HFFc6 (cell line): ENCODE measurements around the gene BOD1. TPM values are rescaled to one million over a fixed set of nuclear protein-coding genes. Genes with fewer than 3 reads are reported as not detected.

ENCODE experiments used
- DNase-seq: peaks from one replicate; pipeline ENCODE4 v3.0.0-alpha.2; 2018
- H3K27ac Mint-ChIP-seq: 2 replicates; pipeline ENCODE4 v1.8.0; 2020; ENCODE audit warnings: mild to moderate bottlenecking, mixed read lengths
- H3K27me3 Mint-ChIP-seq: 2 replicates; pipeline ENCODE4 v1.8.0; 2021; ENCODE audit warnings: mild to moderate bottlenecking, moderate library complexity, mixed read lengths; ENCODE audit not compliant: insufficient read depth
- H3K36me3 Mint-ChIP-seq: 2 replicates; pipeline ENCODE4 v1.8.0; 2021; ENCODE audit warnings: low read depth, mixed read lengths
- H3K4me1 Mint-ChIP-seq: 2 replicates; pipeline ENCODE4 v1.8.0; 2020; ENCODE audit warnings: low read depth, mixed read lengths
- H3K4me3 Mint-ChIP-seq: 2 replicates; pipeline ENCODE4 v1.8.0; 2020; ENCODE audit warnings: mild to moderate bottlenecking, moderate library complexity, mixed read lengths
- H3K9me3 Mint-ChIP-seq: 2 replicates; pipeline ENCODE4 v1.8.0; 2020; ENCODE audit warnings: mild to moderate bottlenecking, mixed read lengths
- total RNA-seq, 6 experiments: library from RNA; stranded (reverse); fragmentation: NEBNext Ultra II Directional; extraction: Animal tissue kit (Norgen Biotek cat#: 25700); gene quantifications; 2 replicates in 1 of 6; 3 replicates in 5 of 6; pipeline ENCODE4 v1.2.3, GENCODE V29; 2021
- TF ChIP-seq, protein P1 (sequence below): fragments of 200-600 bp; sonication (generic); IDR thresholded peaks from 2 replicates; pipeline ENCODE4 v1.5.0; 2021; ENCODE audit warnings: antibody characterized with exemption, mild to moderate bottlenecking

BOD1 gene
- total RNA-seq, 6 experiments from 2014 or later: 47.5 to 52.4 (median 50.9) TPM

DNA sequence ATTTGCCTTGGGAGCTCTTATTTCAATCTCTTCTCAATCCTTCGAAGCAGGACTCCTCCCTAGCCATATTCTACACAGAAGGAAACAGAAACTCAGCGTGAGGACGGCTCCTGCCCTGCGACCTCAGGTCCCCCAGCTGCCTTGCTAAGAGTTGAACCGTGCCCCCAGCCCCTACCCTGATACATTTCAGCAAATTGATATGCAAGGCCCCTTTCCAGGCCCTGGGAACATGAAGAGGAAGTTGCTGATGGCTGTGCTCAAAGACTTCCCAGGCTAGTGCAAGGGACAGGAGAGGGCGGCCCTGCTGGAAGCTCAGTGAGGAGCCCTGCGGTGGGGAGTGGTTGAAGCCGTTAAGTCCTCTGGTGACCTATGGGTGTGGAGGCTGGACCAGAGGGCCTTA is 41.5 kb downstream of the BOD1 start:
- DNase-seq: no peak
- TF ChIP-seq, protein P1, sequence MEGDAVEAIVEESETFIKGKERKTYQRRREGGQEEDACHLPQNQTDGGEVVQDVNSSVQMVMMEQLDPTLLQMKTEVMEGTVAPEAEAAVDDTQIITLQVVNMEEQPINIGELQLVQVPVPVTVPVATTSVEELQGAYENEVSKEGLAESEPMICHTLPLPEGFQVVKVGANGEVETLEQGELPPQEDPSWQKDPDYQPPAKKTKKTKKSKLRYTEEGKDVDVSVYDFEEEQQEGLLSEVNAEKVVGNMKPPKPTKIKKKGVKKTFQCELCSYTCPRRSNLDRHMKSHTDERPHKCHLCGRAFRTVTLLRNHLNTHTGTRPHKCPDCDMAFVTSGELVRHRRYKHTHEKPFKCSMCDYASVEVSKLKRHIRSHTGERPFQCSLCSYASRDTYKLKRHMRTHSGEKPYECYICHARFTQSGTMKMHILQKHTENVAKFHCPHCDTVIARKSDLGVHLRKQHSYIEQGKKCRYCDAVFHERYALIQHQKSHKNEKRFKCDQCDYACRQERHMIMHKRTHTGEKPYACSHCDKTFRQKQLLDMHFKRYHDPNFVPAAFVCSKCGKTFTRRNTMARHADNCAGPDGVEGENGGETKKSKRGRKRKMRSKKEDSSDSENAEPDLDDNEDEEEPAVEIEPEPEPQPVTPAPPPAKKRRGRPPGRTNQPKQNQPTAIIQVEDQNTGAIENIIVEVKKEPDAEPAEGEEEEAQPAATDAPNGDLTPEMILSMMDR: no peak
- Mint-ChIP-seq H3K27me3 (peaks cover 15% of the 10 kb centered on the region), H3K4me1 (peaks cover 19% of the 10 kb centered on the region), H3K36me3 (peaks cover 5% of the 10 kb centered on the region; the same call in 1 of the 2 replicates), H3K9me3 (peaks cover 11% of the 10 kb centered on the region), H3K4me3 (no peak overlapping the region), H3K27ac (no peak overlapping the region)

DNA sequence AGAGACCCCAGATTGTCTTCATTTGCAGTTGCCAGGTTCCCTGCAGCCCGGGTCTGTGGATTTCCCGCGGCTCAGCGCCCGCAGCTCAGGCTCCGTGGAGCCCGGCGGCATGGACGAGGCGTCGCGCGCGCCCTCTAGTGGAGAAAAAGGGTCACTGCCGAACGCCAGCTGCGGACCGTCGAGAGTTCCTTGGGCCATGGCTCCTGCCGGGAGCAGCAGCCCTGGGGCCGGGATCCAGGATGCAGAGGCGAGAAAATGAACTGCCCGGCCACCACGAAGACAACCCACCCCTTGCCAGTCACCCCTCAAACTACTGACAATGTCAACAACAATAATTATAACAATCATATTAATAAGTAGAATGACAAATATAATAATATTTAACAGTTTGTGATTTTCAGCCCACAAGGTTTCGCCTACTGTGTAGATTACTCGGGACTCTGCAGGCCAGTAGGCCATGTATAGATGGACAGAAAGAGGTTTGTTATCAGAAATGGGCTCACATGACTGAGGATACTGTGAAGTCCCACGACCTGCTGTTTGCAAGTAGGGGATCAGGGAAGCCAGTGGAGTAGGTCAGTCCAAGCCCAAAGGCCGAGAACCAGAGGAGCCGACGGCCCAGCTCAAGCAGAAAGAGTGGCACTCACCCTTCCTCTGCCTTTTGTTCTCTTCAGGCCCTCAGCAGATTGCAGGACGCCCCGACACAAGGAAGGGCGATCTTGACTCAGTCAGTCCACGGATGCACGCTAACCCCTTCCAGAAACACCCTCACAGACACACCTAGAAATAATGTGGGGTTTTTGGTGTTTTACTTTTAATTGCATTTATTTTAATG is 43.1 kb downstream of the BOD1 start:
- peak overlapping the region; percentile 79 for H3K4me3 Mint-ChIP-seq
- H3K36me3 Mint-ChIP-seq: peaks cover 6% of the 10 kb centered on the region; the same call in 1 of the 2 replicates
- H3K27me3 Mint-ChIP-seq: peaks cover 12% of the 10 kb centered on the region
- H3K27ac Mint-ChIP-seq: no peak overlapping the region
- H3K9me3 Mint-ChIP-seq: peaks cover 7% of the 10 kb centered on the region
- peaks cover 19% of the 10 kb centered on the region for H3K4me1 Mint-ChIP-seq
- peak; percentile 57 for DNase-seq
- TF ChIP-seq, protein P1: peak; percentile 100

DNA sequence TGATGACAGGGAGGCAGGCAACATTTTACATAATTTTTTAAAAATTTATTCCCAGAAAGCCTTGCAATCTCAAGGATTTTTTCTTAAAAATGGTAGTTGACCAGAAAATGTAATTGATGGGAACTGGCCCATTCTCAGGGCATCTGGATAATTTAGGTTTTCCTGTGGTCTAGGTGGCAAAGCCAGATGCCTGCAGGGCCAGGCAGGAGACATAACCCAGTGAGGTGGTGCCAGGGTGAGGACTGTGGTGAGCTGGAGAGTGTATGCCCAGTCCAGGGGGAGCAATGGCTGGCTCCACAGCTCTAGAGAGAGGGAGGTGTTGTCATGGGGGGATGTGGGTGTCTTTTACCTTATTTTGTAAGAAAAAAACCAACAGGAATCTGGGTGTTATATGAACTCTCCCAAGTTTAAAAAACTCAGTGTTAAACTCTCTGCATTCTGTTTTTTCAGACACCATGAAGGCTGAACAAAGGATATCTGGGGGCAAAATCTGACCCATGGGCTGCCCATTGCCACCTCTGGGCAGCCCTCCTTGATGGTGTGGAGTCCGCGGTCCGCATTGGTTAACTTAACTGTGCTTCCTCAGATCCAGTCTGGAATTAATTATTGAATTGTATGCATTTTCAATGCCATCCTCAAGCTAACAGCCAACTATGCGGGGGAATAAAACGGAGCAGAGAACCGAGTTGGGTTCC is 43.9 kb downstream of the BOD1 start:
- peaks cover 12% of the 10 kb centered on the region for H3K27me3 Mint-ChIP-seq
- TF ChIP-seq, protein P1: no peak

DNA sequence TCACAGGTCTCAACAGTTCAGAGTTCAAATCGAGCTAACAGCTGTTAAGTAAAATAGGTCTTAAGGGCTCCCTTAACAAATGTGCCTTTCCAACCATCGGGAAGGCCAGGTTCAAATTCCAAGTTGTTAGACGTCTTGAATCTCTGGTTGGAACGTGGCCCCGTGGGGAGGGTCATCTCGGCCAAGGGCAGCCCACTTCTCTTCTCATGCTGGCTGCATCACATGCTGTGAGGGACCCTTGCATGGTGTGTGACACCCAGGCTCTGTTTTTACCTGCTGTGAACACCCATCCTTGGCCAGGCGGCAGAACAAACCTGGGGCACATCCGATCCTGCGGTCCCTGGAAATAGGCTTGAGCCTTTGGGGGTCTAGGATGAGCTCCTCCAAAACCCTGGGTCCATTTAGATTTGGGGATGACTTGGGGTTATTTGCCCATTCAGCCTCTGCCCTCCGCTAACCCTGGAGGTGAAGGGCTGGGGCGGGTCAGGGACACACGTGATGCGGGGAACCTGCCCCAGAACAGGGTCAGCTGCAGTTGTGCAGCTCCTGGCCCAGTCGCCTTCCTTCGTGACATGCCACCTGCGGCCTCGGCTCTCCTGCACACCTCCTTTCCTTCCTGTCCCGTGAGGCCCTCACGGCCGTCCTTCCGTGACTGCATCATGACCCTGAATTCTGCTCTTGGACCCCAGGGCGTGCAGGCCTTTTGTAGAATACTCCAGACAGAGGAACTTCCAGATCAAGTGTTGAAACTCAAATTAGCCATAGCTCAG is 45.9 kb downstream of the BOD1 start:
- Mint-ChIP-seq H3K9me3 (peaks cover 13% of the 10 kb centered on the region), H3K27ac (no peak overlapping the region)

More for the DNA sequence above, 43.9 kb downstream of the BOD1 start:
- Mint-ChIP-seq H3K9me3 (peaks cover 13% of the 10 kb centered on the region), H3K4me1 (peaks cover 23% of the 10 kb centered on the region), H3K4me3 (peak overlapping the region; percentile 79), H3K27ac (no peak overlapping the region; the same call in 1 of the 2 replicates), H3K36me3 (peaks cover 13% of the 10 kb centered on the region; the same call in 1 of the 2 replicates)
- no peak for DNase-seq

More for the DNA sequence above, 45.9 kb downstream of the BOD1 start:
- peaks cover 1% of the 10 kb centered on the region; the same call in 1 of the 2 replicates for H3K27me3 Mint-ChIP-seq
- H3K4me1 Mint-ChIP-seq: peaks cover 32% of the 10 kb centered on the region
- H3K4me3 Mint-ChIP-seq: no peak overlapping the region
- no peak for DNase-seq
- TF ChIP-seq, protein P1: no peak
- peaks cover 13% of the 10 kb centered on the region; the same call in 1 of the 2 replicates for H3K36me3 Mint-ChIP-seq
